Stimulated activated CD8-positive, alpha-beta memory T cell treated with anti-CD3 and anti-CD28 coated beads, Interleukin-7, amount 100 ng/mL, for 24 hours (primary cell): ENCODE data around the gene ANGPTL4.
"Not testable (repeated sequence)": the region's sequence is repeated elsewhere in the genome, so short reads cannot be mapped to it uniquely, and the experiment has no call there.

Experiments used
- DNase-seq: peaks from one replicate; pipeline ENCODE4 v3.0.0-alpha.2; 2020; ENCODE audit warnings: low read depth

ANGPTL4 gene

GRCh38 chr19:8389891-8390616 lies 26.1 kb downstream of the ANGPTL4 start, which contains the start of gene RAB11B:
TSS of gene RAB11B (plus strand) at chr19:8390360. CDS start at chr19:8390417, 57 bp downstream.
- DNase-seq: peak; percentile 97

GRCh38 chr19:8390617-8390981 lies 26.6 kb downstream of the ANGPTL4 start:
- DNase-seq: peak; percentile 87

GRCh38 chr19:8391198-8392016 lies 27.5 kb downstream of the ANGPTL4 start:
- no peak for DNase-seq

- DNase-seq: no peak
These were observed 28.1 kb downstream of the ANGPTL4 start for GRCh38 chr19:8392017-8392591.

- DNase-seq: no peak
These were observed 29.4 kb downstream of the ANGPTL4 start for GRCh38 chr19:8393192-8393870.

GRCh38 chr19:8393871-8394250 lies 29.9 kb downstream of the ANGPTL4 start:
- no peak for DNase-seq

- no peak for DNase-seq
These were observed 31.7 kb downstream of the ANGPTL4 start for GRCh38 chr19:8395621-8396082.

- no peak for DNase-seq
These were observed 32.2 kb downstream of the ANGPTL4 start for GRCh38 chr19:8396185-8396562.

GRCh38 chr19:8396563-8397203 lies 32.7 kb downstream of the ANGPTL4 start:
- peak; percentile 48 for DNase-seq

GRCh38 chr19:8397271-8397670 lies 33.3 kb downstream of the ANGPTL4 start:
- no peak for DNase-seq

GRCh38 chr19:8397746-8398310 lies 33.9 kb downstream of the ANGPTL4 start:
- no peak for DNase-seq

- DNase-seq: no peak
These were observed 34.4 kb downstream of the ANGPTL4 start for GRCh38 chr19:8398311-8398771.

- no peak for DNase-seq
These were observed 35.8 kb downstream of the ANGPTL4 start for GRCh38 chr19:8399681-8400188.

GRCh38 chr19:8401981-8402411 lies 38.0 kb downstream of the ANGPTL4 start:
- DNase-seq: no peak

- DNase-seq: no peak
These were observed 39.3 kb downstream of the ANGPTL4 start for GRCh38 chr19:8403098-8403819.

GRCh38 chr19:8403820-8404109 lies 39.8 kb downstream of the ANGPTL4 start:
- no peak for DNase-seq

- no peak for DNase-seq
These were observed 40.6 kb downstream of the ANGPTL4 start for GRCh38 chr19:8404391-8405151.

- DNase-seq: not testable (repeated sequence)
These were observed 46.8 kb downstream of the ANGPTL4 start for GRCh38 chr19:8410718-8411117.

GRCh38 chr19:8412783-8413628 lies 49.1 kb downstream of the ANGPTL4 start, which contains the start of gene MARCHF2:
TSS of gene MARCHF2 (plus strand) at chr19:8413305. CDS start at chr19:8421841, 8,536 bp downstream.
- DNase-seq: peak; percentile 87
